ENCODE data around the gene ADNP. TPM values are rescaled to one million over a fixed set of nuclear protein-coding genes. Genes with fewer than 3 reads are reported as not detected.

The ADNP gene
- total and polyA plus RNA-seq, 7 donors, result 13.3 to 40.1 (median 34.2) TPM

- intact Hi-C loops (cut with DNase I), result loop anchor here in 1 of 2 donors (5.0 kb wide), 1 partner anchor 132 kb away; no protein-coding TSS in a partner anchor
- ATAC-seq (peak in 1 of 4 donors; percentile 36), DNase-seq (no peak)
- H3K36me3 ChIP-seq (ENCODE audit: insufficient read depth in 1 of 2, low read depth in 1 of 2), result peaks cover 5 to 22% of the 10 kb centered on the region in 2 donors
- no peak overlapping the region for H3K27ac ChIP-seq
- peak overlapping the region; percentile 5 for H3K4me3 ChIP-seq
- no peaks in the 10 kb centered on the region for H3K9me3 ChIP-seq
- H3K27me3 ChIP-seq (ENCODE audit: insufficient read depth in 3 of 3, low read length in 2 of 3), result no peaks in the 10 kb centered on the region
- TF ChIP-seq, protein P1, sequence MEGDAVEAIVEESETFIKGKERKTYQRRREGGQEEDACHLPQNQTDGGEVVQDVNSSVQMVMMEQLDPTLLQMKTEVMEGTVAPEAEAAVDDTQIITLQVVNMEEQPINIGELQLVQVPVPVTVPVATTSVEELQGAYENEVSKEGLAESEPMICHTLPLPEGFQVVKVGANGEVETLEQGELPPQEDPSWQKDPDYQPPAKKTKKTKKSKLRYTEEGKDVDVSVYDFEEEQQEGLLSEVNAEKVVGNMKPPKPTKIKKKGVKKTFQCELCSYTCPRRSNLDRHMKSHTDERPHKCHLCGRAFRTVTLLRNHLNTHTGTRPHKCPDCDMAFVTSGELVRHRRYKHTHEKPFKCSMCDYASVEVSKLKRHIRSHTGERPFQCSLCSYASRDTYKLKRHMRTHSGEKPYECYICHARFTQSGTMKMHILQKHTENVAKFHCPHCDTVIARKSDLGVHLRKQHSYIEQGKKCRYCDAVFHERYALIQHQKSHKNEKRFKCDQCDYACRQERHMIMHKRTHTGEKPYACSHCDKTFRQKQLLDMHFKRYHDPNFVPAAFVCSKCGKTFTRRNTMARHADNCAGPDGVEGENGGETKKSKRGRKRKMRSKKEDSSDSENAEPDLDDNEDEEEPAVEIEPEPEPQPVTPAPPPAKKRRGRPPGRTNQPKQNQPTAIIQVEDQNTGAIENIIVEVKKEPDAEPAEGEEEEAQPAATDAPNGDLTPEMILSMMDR (IDR thresholded peaks at IDR 0.05), result no peak
- peaks cover 76% of the 10 kb centered on the region for H3K4me1 ChIP-seq
- WGBS, 3 donors, result 56 to 72% (median 60%) methylated on average over 2 of the region's 2 CpGs
Measured at GRCh38 chr20:50924261-50924920, 6.8 kb downstream of the ADNP start.

DNA sequence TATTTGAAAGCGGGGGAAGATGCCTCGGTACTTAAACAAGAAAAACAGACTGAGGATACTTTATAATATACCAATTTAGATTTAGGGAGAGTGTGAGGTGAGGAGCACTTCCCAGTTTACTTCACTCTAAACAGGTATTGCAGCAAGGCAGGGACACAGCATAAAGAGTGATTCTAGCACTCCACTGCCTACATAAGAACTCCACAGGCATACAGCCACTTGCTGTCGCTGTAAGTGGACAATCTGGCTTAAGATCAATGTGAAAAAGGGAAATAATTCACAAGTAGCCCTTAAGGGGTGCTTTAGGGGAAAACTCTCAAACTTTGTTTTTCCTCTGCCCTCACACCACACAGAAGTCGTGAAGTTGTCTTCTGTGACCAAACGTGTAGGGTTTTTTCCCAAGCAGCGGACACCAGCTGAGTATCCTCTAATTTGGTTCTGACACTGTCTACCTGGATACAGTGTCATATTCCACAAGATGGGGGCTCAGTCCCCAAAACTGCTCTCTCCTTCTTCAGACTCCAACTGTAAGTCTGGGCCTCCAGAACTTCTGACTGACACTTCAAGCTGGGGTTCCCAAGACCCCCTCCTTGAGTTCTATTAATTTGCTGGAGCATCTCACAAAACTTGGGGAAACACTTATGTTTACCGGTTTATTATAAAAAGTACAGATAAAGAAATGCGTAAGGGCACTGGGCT, 9.3 kb downstream of the ADNP start:
- peaks cover 80% of the 10 kb centered on the region for H3K4me1 ChIP-seq
- 78 to 81% (median 80%) methylated on average over 8 of the region's 8 CpGs for WGBS, 3 donors
- peaks cover 0 to 2% of the 10 kb centered on the region in 2 donors for H3K36me3 ChIP-seq (ENCODE audit: insufficient read depth in 1 of 2, low read depth in 1 of 2)
- no peak overlapping the region for H3K4me3 ChIP-seq
- H3K9me3 ChIP-seq, result no peaks in the 10 kb centered on the region
- H3K27ac ChIP-seq, result no peak overlapping the region
- DNase-seq, result no peak
- TF ChIP-seq, protein P1 (IDR thresholded peaks at IDR 0.05), result no peak
- intact Hi-C loops (cut with DNase I), result loop anchor here in 1 of 2 donors (5.0 kb wide), 1 partner anchor 130 kb away; no protein-coding TSS in a partner anchor
- no peak for ATAC-seq
- H3K27me3 ChIP-seq (ENCODE audit: insufficient read depth in 3 of 3, low read length in 2 of 3), result no peaks in the 10 kb centered on the region

GRCh38 chr20:50920997-50921396, 10.2 kb downstream of the ADNP start:
- TF ChIP-seq, protein P1 (IDR thresholded peaks at IDR 0.05), result no peak
- no peak for DNase-seq
- Histone ChIP-seq H3K9me3 (no peaks in the 10 kb centered on the region), H3K36me3 (ENCODE audit: insufficient read depth in 1 of 2, low read depth in 1 of 2) (no peaks in the 10 kb centered on the region), H3K4me1 (peaks cover 80% of the 10 kb centered on the region), H3K4me3 (no peak overlapping the region), H3K27me3 (ENCODE audit: insufficient read depth in 3 of 3, low read length in 2 of 3) (no peaks in the 10 kb centered on the region), H3K27ac (no peak overlapping the region)
- intact Hi-C loops (cut with DNase I), result loop anchor here in 1 of 2 donors (5.0 kb wide), 1 partner anchor 129 kb away; no protein-coding TSS in a partner anchor
- ATAC-seq, result no peak

DNA sequence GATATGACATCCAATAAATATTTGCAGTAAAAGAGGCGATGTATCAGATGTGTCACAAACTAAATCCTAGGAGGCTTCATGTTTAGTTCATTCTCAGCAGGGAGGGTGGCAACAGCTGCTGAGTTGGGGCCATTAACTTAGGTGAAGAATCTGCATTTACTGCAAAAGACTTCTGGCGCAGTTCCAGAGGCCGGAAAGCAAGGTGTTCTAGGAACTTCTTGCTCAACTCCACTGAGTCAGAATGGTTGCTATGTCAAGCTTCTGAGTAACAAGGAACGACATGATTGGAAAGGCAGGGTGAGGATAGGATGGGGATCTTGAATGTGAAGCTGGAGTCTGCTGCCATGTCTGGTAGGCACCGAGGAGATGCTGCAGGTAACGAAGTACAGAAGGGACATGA, 11.7 kb downstream of the ADNP start:
- TF ChIP-seq, protein P1 (IDR thresholded peaks at IDR 0.05), result no peak

More for the DNA sequence above, 11.7 kb downstream of the ADNP start:
- intact Hi-C loops (cut with DNase I), result loop anchor here (5.0 to 10.0 kb wide), 2 partner anchors 38 to 105 kb away; partner anchors contain the start of genes DPM1 (in 1 of the 2) and MOCS3 (in 1 of the 2)
- DNase-seq, result peak; percentile 61 to 74
- Histone ChIP-seq H3K27me3 (ENCODE audit: insufficient read depth in 3 of 3, low read length in 2 of 3) (no peaks in the 10 kb centered on the region), H3K27ac (no peak overlapping the region), H3K4me1 (peaks cover 82% of the 10 kb centered on the region), H3K9me3 (no peaks in the 10 kb centered on the region), H3K4me3 (no peak overlapping the region), H3K36me3 (ENCODE audit: insufficient read depth in 1 of 2, low read depth in 1 of 2) (no peaks in the 10 kb centered on the region)
- peak in 3 of 4 donors; percentile 70 to 81 (median 75) for ATAC-seq
- 64 to 69% (median 67%) methylated on average over 6 of the region's 6 CpGs for WGBS, 3 donors
